B cell (primary cell): ENCODE measurements around the gene CACNA1H.

Source experiments
- EZH2 ChIP-seq: IDR thresholded peaks from 2 replicates; pipeline ENCODE4 v1.6.1; 2012; ENCODE audit warnings: borderline replicate concordance, low read depth, mild to moderate bottlenecking, moderate library complexity, low read length; ENCODE audit not compliant: insufficient read depth, poor library complexity, severe bottlenecking
- TF ChIP-seq, protein P1 (sequence below): fragments of 200-600 bp; IDR thresholded peaks from one replicate; pipeline ENCODE4 v1.8.0; 2022; ENCODE audit warnings: antibody characterized with exemption, mild to moderate bottlenecking

DNA sequence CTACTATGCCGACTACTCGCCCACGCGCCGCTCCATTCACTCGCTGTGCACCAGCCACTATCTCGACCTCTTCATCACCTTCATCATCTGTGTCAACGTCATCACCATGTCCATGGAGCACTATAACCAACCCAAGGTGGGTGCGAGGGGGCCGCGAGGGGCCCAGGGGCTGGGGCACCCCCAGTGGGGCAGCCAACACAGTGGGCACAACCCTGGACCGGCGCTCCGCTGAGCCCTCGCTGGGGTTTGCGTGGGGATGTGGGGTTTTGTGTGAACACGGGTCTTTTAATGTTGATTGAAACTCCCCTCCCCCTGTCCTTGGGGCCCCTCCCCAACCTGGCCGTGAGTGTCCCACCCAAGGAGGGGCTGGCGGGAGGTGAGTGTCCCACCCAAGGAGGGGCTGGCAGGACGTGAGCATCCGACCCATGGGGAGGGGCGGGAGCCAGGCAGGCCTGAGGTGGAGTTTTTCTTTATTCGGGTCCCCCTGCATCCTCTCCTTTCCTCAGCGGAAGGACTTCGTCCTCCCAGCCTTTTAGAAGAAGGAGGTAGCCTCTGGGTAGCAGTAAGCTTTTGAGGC is 61.0 kb downstream of the CACNA1H start:
- TF ChIP-seq, protein P1, sequence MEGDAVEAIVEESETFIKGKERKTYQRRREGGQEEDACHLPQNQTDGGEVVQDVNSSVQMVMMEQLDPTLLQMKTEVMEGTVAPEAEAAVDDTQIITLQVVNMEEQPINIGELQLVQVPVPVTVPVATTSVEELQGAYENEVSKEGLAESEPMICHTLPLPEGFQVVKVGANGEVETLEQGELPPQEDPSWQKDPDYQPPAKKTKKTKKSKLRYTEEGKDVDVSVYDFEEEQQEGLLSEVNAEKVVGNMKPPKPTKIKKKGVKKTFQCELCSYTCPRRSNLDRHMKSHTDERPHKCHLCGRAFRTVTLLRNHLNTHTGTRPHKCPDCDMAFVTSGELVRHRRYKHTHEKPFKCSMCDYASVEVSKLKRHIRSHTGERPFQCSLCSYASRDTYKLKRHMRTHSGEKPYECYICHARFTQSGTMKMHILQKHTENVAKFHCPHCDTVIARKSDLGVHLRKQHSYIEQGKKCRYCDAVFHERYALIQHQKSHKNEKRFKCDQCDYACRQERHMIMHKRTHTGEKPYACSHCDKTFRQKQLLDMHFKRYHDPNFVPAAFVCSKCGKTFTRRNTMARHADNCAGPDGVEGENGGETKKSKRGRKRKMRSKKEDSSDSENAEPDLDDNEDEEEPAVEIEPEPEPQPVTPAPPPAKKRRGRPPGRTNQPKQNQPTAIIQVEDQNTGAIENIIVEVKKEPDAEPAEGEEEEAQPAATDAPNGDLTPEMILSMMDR, result no peak
- TF ChIP-seq EZH2, result no peak
